ENCODE data around the gene ARHGAP1.

- no peak for TF ChIP-seq POLR2A (IDR thresholded peaks at IDR 0.05; ENCODE audit: low read depth, low read length)
- no peak for TF ChIP-seq SPI1 (IDR thresholded peaks at IDR 0.05; ENCODE audit: low read depth, low read length)
- no peak for TF ChIP-seq TAF1 (IDR thresholded peaks at IDR 0.05; ENCODE audit: low read depth, low read length)
- TF ChIP-seq POU2F2 (IDR thresholded peaks at IDR 0.05; ENCODE audit: low read depth, low read length): no peak
- TF ChIP-seq POLR2AphosphoS5 (IDR thresholded peaks at IDR 0.05; ENCODE audit: low read depth, low read length): no peak
- TF ChIP-seq PAX5 (IDR thresholded peaks at IDR 0.05; ENCODE audit: insufficient read depth, low read length, severe bottlenecking): no peak
These were observed 6.8 kb downstream of the ARHGAP1 start for GRCh38 chr11:46693597-46694012.

Measured in GM12891 (cell line).